Prostate gland (tissue), 2 donors: ENCODE results near the gene PGA4.

Experiments used
- CTCF ChIP-seq, 4 experiments: fragments of 200-600 bp in 2 of 4; fragments of 450-650 bp in 2 of 4; sonication (generic) in 2 of 4; IDR thresholded peaks; 1 replicate in 3 of 4; 2 replicates in 1 of 4; pipeline ENCODE4 v1.5.1; 2016 to 2019; ENCODE audit warnings: antibody characterized with exemption in 4 of 4, mild to moderate bottlenecking in 2 of 4, moderate library complexity in 2 of 4
- POLR2A ChIP-seq: fragments of 450-650 bp; IDR thresholded peaks from one replicate; pipeline ENCODE4 v1.6.1; 2016; ENCODE audit warnings: antibody characterized with exemption, mild to moderate bottlenecking

- TF ChIP-seq CTCF (IDR thresholded peaks at IDR 0.05) (no peak), POLR2A (no peak)
Observed at GRCh38 chr11:61264371-61264770, 42.2 kb downstream of the PGA4 start.
